Effector memory CD4-positive, alpha-beta T cell (primary cell): Measurements from ENCODE around the gene TMEM63B.
"Not testable (repeated sequence)": the region's sequence is repeated elsewhere in the genome, so short reads cannot be mapped to it uniquely, and the experiment has no call there.

Experiments
- DNase-seq, 3 donors: peaks; one replicate each; pipeline ENCODE4 v3.0.0-alpha.2; 2020
- H3K27ac ChIP-seq: 2 replicates; pipeline ENCODE4 v1.7.0; 2013; ENCODE audit warnings: mild to moderate bottlenecking, low read length, moderate library complexity; ENCODE audit not compliant: insufficient read depth, poor library complexity, severe bottlenecking
- H3K27me3 ChIP-seq: replicated peaks from 2 replicates; pipeline ENCODE4 v1.7.0; 2013; ENCODE audit warnings: mild to moderate bottlenecking, low read length; ENCODE audit not compliant: insufficient read depth, control insufficient read depth, poor library complexity, severe bottlenecking
- H3K36me3 ChIP-seq: 2 replicates; pipeline ENCODE4 v1.7.0; 2013; ENCODE audit warnings: mild to moderate bottlenecking, low read length, moderate library complexity; ENCODE audit not compliant: control insufficient read depth, insufficient read depth
- H3K4me1 ChIP-seq: 2 replicates; pipeline ENCODE4 v1.7.0; 2013; ENCODE audit warnings: low read length, mild to moderate bottlenecking; ENCODE audit not compliant: control insufficient read depth, insufficient read depth, poor library complexity, severe bottlenecking
- H3K4me3 ChIP-seq: 2 replicates; pipeline ENCODE4 v1.7.0; 2013; ENCODE audit warnings: low read length, low read depth, mild to moderate bottlenecking; ENCODE audit not compliant: insufficient read depth, poor library complexity, severe bottlenecking
- H3K9me3 ChIP-seq: 2 replicates; pipeline ENCODE4 v1.7.0; 2013; ENCODE audit warnings: mild to moderate bottlenecking, low read length, moderate library complexity; ENCODE audit not compliant: control insufficient read depth

TMEM63B gene

GRCh38 chr6:44085219-44085618, 42.1 kb upstream of the TMEM63B start:
- Histone ChIP-seq H3K9me3 (no peaks in the 10 kb centered on the region), H3K27me3 (no peaks in the 10 kb centered on the region), H3K27ac (no peak overlapping the region), H3K36me3 (no peaks in the 10 kb centered on the region), H3K4me3 (no peak overlapping the region), H3K4me1 (no peaks in the 10 kb centered on the region)
- no peak for DNase-seq

GRCh38 chr6:44086931-44087574, 40.3 kb upstream of the TMEM63B start:
- no peak overlapping the region for H3K4me3 ChIP-seq
- H3K9me3 ChIP-seq = no peaks in the 10 kb centered on the region
- no peak for DNase-seq
- no peak overlapping the region for H3K27ac ChIP-seq
- H3K36me3 ChIP-seq = no peaks in the 10 kb centered on the region
- no peaks in the 10 kb centered on the region for H3K4me1 ChIP-seq
- H3K27me3 ChIP-seq = no peaks in the 10 kb centered on the region

DNA sequence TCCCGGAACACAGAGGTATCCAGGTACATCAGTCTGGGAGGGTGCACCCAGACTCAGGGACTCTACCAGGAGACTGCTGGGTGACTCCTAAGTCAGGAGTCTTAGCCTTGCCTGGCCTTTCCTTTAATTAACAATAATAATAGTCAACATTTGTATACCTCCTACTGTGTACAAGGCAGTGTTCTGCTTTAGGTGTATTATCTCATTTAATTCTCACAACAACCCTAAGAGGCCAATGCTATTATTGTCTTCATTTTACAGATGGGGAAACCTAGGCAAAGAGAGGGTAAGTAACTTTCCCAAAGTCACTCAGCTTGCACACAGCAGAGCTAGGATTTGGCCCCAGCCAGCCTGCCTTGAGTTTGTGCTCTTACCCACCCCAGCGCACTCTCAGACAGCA, 39.7 kb upstream of the TMEM63B start:
- Histone ChIP-seq H3K36me3 (no peaks in the 10 kb centered on the region), H3K27ac (no peak overlapping the region), H3K4me3 (no peak overlapping the region), H3K27me3 (no peaks in the 10 kb centered on the region), H3K9me3 (no peaks in the 10 kb centered on the region), H3K4me1 (no peaks in the 10 kb centered on the region)
- DNase-seq = no peak

GRCh38 chr6:44088827-44089590, 38.3 kb upstream of the TMEM63B start:
- no peak overlapping the region for H3K4me3 ChIP-seq
- no peaks in the 10 kb centered on the region for H3K4me1 ChIP-seq
- H3K27me3 ChIP-seq = no peaks in the 10 kb centered on the region
- H3K27ac ChIP-seq = no peak overlapping the region
- no peaks in the 10 kb centered on the region for H3K9me3 ChIP-seq
- no peaks in the 10 kb centered on the region for H3K36me3 ChIP-seq
- DNase-seq = no peak

- H3K4me3 ChIP-seq = no peak overlapping the region
- H3K36me3 ChIP-seq = peaks cover 7% of the 10 kb centered on the region
- no peaks in the 10 kb centered on the region for H3K4me1 ChIP-seq
- no peak overlapping the region for H3K27ac ChIP-seq
- no peaks in the 10 kb centered on the region for H3K27me3 ChIP-seq
- H3K9me3 ChIP-seq = no peaks in the 10 kb centered on the region
- DNase-seq = no peak
Observed at GRCh38 chr6:44090465-44090864, 36.9 kb upstream of the TMEM63B start.

GRCh38 chr6:44091356-44091755, 36.0 kb upstream of the TMEM63B start:
- H3K27ac ChIP-seq, H3K27me3 ChIP-seq, H3K36me3 ChIP-seq, H3K4me3 ChIP-seq, H3K9me3 ChIP-seq, H3K4me1 ChIP-seq, DNase-seq: not testable (repeated sequence)

- H3K36me3 ChIP-seq = peaks cover 7% of the 10 kb centered on the region
- no peaks in the 10 kb centered on the region for H3K9me3 ChIP-seq
- no peak overlapping the region for H3K4me3 ChIP-seq
- H3K27ac ChIP-seq = no peak overlapping the region
- H3K4me1 ChIP-seq = no peaks in the 10 kb centered on the region
- H3K27me3 ChIP-seq = no peaks in the 10 kb centered on the region
- no peak for DNase-seq
Observed at GRCh38 chr6:44091981-44092884, 35.1 kb upstream of the TMEM63B start.

DNA sequence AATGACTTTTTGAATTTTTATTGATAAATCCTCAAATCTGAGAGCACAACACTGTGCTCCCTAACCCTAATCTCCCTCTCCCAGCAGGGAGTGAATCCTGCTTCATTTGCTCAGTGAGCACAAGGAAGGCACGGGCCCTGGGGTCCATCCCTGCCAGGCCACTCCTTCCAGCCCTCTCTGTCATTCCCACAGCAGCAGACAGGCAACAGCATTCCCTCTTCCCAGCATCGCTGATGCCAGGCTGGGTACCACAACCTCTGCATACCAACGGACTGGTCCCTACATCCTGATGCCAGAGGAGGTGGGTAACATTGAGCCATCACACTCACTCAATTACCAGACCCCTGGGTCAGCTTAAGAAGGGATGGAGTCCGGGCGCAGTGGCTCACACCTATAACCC, 34.3 kb upstream of the TMEM63B start:
- H3K9me3 ChIP-seq = no peaks in the 10 kb centered on the region
- H3K4me1 ChIP-seq = no peaks in the 10 kb centered on the region
- no peaks in the 10 kb centered on the region for H3K27me3 ChIP-seq
- H3K36me3 ChIP-seq = peaks cover 7% of the 10 kb centered on the region
- DNase-seq = no peak
- no peak overlapping the region for H3K4me3 ChIP-seq
- no peak overlapping the region for H3K27ac ChIP-seq

GRCh38 chr6:44093750-44094402, 33.5 kb upstream of the TMEM63B start:
- Histone ChIP-seq H3K4me1 (no peaks in the 10 kb centered on the region), H3K9me3 (no peaks in the 10 kb centered on the region), H3K4me3 (no peak overlapping the region), H3K27me3 (no peaks in the 10 kb centered on the region), H3K27ac (no peak overlapping the region), H3K36me3 (peaks cover 7% of the 10 kb centered on the region)
- no peak for DNase-seq
